OCI-LY1 (cell line): ENCODE measurements around the gene GLB1L.

ENCODE experiments used
- EZH2 ChIP-seq: fragments of 200-600 bp; sonication (generic), shearing (Covaris generic); IDR thresholded peaks from 2 replicates; pipeline ENCODE4 v1.8.0; 2017; ENCODE audit warnings: borderline replicate concordance, mixed run types, mild to moderate bottlenecking, antibody characterized with exemption, low read length, moderate library complexity, mixed read lengths
- TF ChIP-seq, protein P1 (sequence below): fragments of 200-600 bp; sonication (generic), shearing (Covaris generic); IDR thresholded peaks from 2 replicates; pipeline ENCODE4 v1.5.1; 2017; ENCODE audit warnings: mild to moderate bottlenecking, antibody characterized with exemption, low read length, moderate library complexity, mixed read lengths

DNA sequence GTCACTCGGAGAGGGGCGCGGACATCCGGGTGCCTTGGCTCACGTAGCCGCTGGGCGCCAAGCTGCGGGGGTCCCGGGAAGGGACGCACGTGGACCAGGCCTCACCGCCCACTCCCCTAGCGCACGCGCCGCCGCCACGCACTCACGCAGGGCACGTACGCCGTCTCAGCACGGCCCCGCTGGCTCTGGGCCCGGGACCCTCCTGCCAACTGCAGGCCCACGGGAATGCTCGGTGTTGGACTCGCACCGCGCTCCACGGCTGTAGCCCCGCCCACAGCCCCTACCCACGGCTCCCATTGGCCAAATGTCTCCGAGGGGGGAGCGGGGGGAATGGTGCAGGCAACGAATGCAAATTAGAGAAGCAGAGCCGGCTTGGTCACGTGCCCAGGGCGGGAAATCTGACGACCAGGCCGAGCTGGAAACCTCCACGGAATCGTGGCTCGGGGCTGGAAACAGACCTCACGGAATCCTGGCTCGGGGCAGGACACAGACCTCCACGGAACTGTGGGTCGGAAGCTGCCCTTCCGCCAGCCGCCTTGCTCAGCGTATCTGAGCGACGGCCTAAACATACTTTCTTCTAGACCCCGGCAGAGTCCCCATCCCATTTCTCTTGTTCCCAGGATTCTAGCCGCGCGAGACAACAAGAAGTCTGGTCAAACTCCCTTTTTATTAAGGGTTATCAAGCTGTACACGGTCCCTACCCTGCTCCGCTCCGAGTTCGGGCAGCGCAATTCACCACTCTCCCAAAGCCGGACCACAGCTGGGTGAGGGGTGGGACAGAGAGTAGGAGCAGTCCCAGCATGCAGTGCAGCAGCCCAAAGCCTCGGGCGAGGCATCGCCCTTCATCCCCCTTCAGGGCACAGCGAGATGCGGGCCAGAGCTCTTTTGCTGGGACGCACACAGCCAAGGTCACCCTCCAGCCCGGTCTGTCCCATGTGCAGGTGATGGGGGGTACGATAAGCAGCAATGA, 26.2 kb downstream of the GLB1L start, which contains the start of gene ABCB6:
- TF ChIP-seq, protein P1, sequence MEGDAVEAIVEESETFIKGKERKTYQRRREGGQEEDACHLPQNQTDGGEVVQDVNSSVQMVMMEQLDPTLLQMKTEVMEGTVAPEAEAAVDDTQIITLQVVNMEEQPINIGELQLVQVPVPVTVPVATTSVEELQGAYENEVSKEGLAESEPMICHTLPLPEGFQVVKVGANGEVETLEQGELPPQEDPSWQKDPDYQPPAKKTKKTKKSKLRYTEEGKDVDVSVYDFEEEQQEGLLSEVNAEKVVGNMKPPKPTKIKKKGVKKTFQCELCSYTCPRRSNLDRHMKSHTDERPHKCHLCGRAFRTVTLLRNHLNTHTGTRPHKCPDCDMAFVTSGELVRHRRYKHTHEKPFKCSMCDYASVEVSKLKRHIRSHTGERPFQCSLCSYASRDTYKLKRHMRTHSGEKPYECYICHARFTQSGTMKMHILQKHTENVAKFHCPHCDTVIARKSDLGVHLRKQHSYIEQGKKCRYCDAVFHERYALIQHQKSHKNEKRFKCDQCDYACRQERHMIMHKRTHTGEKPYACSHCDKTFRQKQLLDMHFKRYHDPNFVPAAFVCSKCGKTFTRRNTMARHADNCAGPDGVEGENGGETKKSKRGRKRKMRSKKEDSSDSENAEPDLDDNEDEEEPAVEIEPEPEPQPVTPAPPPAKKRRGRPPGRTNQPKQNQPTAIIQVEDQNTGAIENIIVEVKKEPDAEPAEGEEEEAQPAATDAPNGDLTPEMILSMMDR = no peak
- TF ChIP-seq EZH2 = no peak
